ENCODE data around the gene LRP8.

Gene LRP8

GRCh38 chr1:53359934-53360276, 32.0 kb upstream of the LRP8 start:
- no peak for DNase-seq (ENCODE audit: low read depth, low spot score)

- no peak for DNase-seq (ENCODE audit: low read depth, low spot score)
Observed at GRCh38 chr1:53359225-53359933, 31.5 kb upstream of the LRP8 start.

- DNase-seq (ENCODE audit: low read depth, low spot score) = no peak
Observed at GRCh38 chr1:53356637-53357036, 28.8 kb upstream of the LRP8 start.

- DNase-seq (ENCODE audit: low read depth, low spot score) = no peak
Observed at GRCh38 chr1:53354119-53354518, 26.2 kb upstream of the LRP8 start.

- DNase-seq (ENCODE audit: low read depth, low spot score) = no peak
Observed at GRCh38 chr1:53352561-53352960, 24.7 kb upstream of the LRP8 start.

- no peak for DNase-seq (ENCODE audit: low read depth, low spot score)
Observed at GRCh38 chr1:53350853-53351767, 23.2 kb upstream of the LRP8 start.

GRCh38 chr1:53349968-53350852, 22.3 kb upstream of the LRP8 start:
- DNase-seq (ENCODE audit: low read depth, low spot score) = no peak

GRCh38 chr1:53349369-53349835, 21.5 kb upstream of the LRP8 start:
- DNase-seq (ENCODE audit: low read depth, low spot score) = no peak

- no peak for DNase-seq (ENCODE audit: low read depth, low spot score)
Observed at GRCh38 chr1:53348486-53349368, 20.9 kb upstream of the LRP8 start.

- DNase-seq (ENCODE audit: low read depth, low spot score) = no peak
Observed at GRCh38 chr1:53346814-53347176, 18.9 kb upstream of the LRP8 start.

- DNase-seq (ENCODE audit: low read depth, low spot score) = no peak
Observed at GRCh38 chr1:53345996-53346813, 18.3 kb upstream of the LRP8 start.

- no peak for DNase-seq (ENCODE audit: low read depth, low spot score)
Observed at GRCh38 chr1:53344921-53345838, 17.3 kb upstream of the LRP8 start.

GRCh38 chr1:53343831-53344668, 16.2 kb upstream of the LRP8 start:
- DNase-seq (ENCODE audit: low read depth, low spot score) = no peak

- DNase-seq (ENCODE audit: low read depth, low spot score) = no peak
Observed at GRCh38 chr1:53342735-53343470, 15.0 kb upstream of the LRP8 start.

GRCh38 chr1:53341961-53342707, 14.3 kb upstream of the LRP8 start:
- no peak for DNase-seq (ENCODE audit: low read depth, low spot score)

- no peak for DNase-seq (ENCODE audit: low read depth, low spot score)
Observed at GRCh38 chr1:53341521-53341895, 13.6 kb upstream of the LRP8 start.

Measured in activated CD4-positive, CD25-positive, alpha-beta regulatory T cell treated with anti-CD3 and anti-CD28 coated beads, Interleukin-2, amount 50 U/mL, for 16 hours (primary cell).